Keratinocyte (primary cell): ENCODE data around the gene RBM44. TPM values are rescaled to one million over a fixed set of nuclear protein-coding genes. Genes with fewer than 3 reads are reported as not detected.

ENCODE experiments used
- DNase-seq: peaks from one replicate; pipeline ENCODE4 v3.0.0-alpha.2; 2011; ENCODE audit warnings: low read depth, missing footprints, low spot score
- FAIRE-seq: peaks from 2 replicates; lab custom pipeline; 2011; peaks lifted over from hg19 to GRCh38; lab: Jason Lieb, UNC
- H2AFZ ChIP-seq: 2 replicates; pipeline ENCODE4 v1.6.0; 2012; ENCODE audit warnings: low read length, control low read depth, inconsistent platforms; ENCODE audit not compliant: control insufficient read depth
- H3K27ac ChIP-seq: 2 replicates; pipeline ENCODE4 v1.5.1; 2011; ENCODE audit warnings: low read length; ENCODE audit not compliant: control insufficient read depth, insufficient read depth
- H3K27me3 ChIP-seq: 3 replicates; pipeline ENCODE4 v1.6.0; 2011; ENCODE audit warnings: low read length; ENCODE audit not compliant: control insufficient read depth, insufficient read depth; ENCODE audit errors: extremely low read depth
- H3K36me3 ChIP-seq, 2 experiments: 2 replicates in 1 of 2; 3 replicates in 1 of 2; pipeline ENCODE4 v1.5.1; 2011; ENCODE audit warnings: low read length in 2 of 2, mild to moderate bottlenecking in 1 of 2; ENCODE audit not compliant: control insufficient read depth in 2 of 2, insufficient read depth in 2 of 2; ENCODE audit errors: extremely low read depth in 1 of 2
- H3K4me1 ChIP-seq: 3 replicates; pipeline ENCODE4 v1.5.1; 2011; ENCODE audit warnings: low read length; ENCODE audit not compliant: control insufficient read depth, insufficient read depth; ENCODE audit errors: extremely low read depth
- H3K4me2 ChIP-seq: 3 replicates; pipeline ENCODE4 v1.6.0; 2011; ENCODE audit warnings: low read depth, low read length; ENCODE audit not compliant: control insufficient read depth, insufficient read depth; ENCODE audit errors: extremely low read depth
- H3K4me3 ChIP-seq, 3 experiments: fragments of 200-600 bp in 1 of 3; sonication (generic) in 1 of 3; 2 replicates in 2 of 3; 3 replicates in 1 of 3; pipeline ENCODE4 v1.5.1; 2011 to 2016; ENCODE audit warnings: low read length in 3 of 3, mild to moderate bottlenecking in 3 of 3, control low read depth in 2 of 3, inconsistent platforms in 1 of 3, low read depth in 1 of 3, mixed read lengths in 1 of 3, mixed run types in 1 of 3, moderate library complexity in 1 of 3; ENCODE audit not compliant: control insufficient read depth in 2 of 3, insufficient read depth in 2 of 3; ENCODE audit errors: extremely low read depth in 1 of 3
- H3K79me2 ChIP-seq: 2 replicates; pipeline ENCODE4 v1.6.0; 2012; ENCODE audit warnings: low read length; ENCODE audit not compliant: control insufficient read depth, insufficient read depth
- H3K9ac ChIP-seq: 3 replicates; pipeline ENCODE4 v1.6.0; 2011; ENCODE audit warnings: low read length; ENCODE audit not compliant: control insufficient read depth, insufficient read depth; ENCODE audit errors: extremely low read depth
- H3K9me1 ChIP-seq: 3 replicates; pipeline ENCODE4 v1.6.0; 2011; ENCODE audit warnings: low read length; ENCODE audit not compliant: control insufficient read depth, insufficient read depth; ENCODE audit errors: extremely low read depth
- H3K9me3 ChIP-seq: 2 replicates; pipeline ENCODE4 v1.5.1; 2012; ENCODE audit warnings: low read depth, low read length; ENCODE audit not compliant: control insufficient read depth
- H4K20me1 ChIP-seq: 3 replicates; pipeline ENCODE4 v1.6.0; 2011; ENCODE audit warnings: low read length; ENCODE audit not compliant: control insufficient read depth, insufficient read depth; ENCODE audit errors: extremely low read depth
- EZH2 ChIP-seq: IDR thresholded peaks from one replicate; pipeline ENCODE4 v1.6.1; 2012; ENCODE audit warnings: inconsistent platforms, mild to moderate bottlenecking, low read length, moderate library complexity
- dilution Hi-C: fragments of 300-500 bp; cut with MboI; formaldehyde crosslinking; loops from one replicate; pipeline ENCODE4 v1.7.0; 2020; ENCODE audit warnings: low sequenced_read_pairs; ENCODE audit not compliant: extremely low pct_ligation_motif_present
- polyA plus RNA-seq, 5 experiments: library from polyadenylated mRNA; depleted of rRNA in 3 of 5; stranded (reverse) in 3 of 5; stranded (forward) in 1 of 5; unstranded in 1 of 5; fragments of >200 nt; gene quantifications; 1 replicate in 1 of 5; 2 replicates in 3 of 5; 3 replicates in 1 of 5; pipeline versions ENCODE4 v1.2.1 to v1.2.3, GENCODE V29; 2011 to 2012; ENCODE audit warnings: missing spikeins in 2 of 5, low read depth in 1 of 5, low replicate concordance in 1 of 5
- TF ChIP-seq, protein P1 (sequence below), 3 experiments: IDR thresholded peaks in 1 of 3; conservative IDR thresholded peaks in 1 of 3; optimal IDR thresholded peaks in 1 of 3; 2 replicates in 2 of 3; 3 replicates in 1 of 3; pipeline versions ENCODE3 to v1.5.1; 2011; ENCODE audit warnings: low read length in 3 of 3, mild to moderate bottlenecking in 3 of 3, moderate library complexity in 2 of 3, control low read depth in 1 of 3, inconsistent platforms in 1 of 3; ENCODE audit not compliant: insufficient read depth in 2 of 3; ENCODE audit errors: extremely low read depth in 1 of 3

RBM44 gene
- polyA plus RNA-seq, 1 donor (not counting 4 experiments of a cell fraction or from before 2014, with no cell fraction given) = 0.14 TPM

DNA sequence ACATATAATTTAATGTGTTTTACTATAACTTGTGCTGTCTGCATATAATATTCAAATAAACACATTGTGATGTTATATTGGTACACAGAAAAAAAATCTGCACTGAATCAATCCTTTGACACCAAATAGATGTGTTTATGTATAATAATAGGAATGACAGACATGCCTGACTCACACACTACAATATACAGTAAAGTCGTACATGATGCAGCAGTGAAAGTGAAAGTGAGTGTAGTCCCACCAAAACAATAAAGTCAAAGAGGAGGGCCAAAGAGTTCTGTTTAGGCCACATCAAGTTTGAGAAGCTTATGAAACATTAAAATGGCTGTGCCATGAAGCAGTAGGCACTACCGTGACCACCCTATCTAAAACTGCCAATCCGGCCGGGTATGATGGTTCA lies 8.2 kb upstream of the RBM44 start:
- Histone ChIP-seq H3K4me2 (no peak overlapping the region), H4K20me1 (no peaks in the 10 kb centered on the region), H3K9ac (no peak overlapping the region), H3K27ac (no peak overlapping the region), H3K4me3 (no peak overlapping the region), H3K79me2 (no peaks in the 10 kb centered on the region), H3K27me3 (no peaks in the 10 kb centered on the region), H3K9me1 (no peaks in the 10 kb centered on the region), H3K36me3 (no peaks in the 10 kb centered on the region), H3K9me3 (peaks cover 4% of the 10 kb centered on the region), H3K4me1 (no peaks in the 10 kb centered on the region), H2AFZ (no peak overlapping the region)
- dilution Hi-C loops = no loop called here
- TF ChIP-seq, protein P1, sequence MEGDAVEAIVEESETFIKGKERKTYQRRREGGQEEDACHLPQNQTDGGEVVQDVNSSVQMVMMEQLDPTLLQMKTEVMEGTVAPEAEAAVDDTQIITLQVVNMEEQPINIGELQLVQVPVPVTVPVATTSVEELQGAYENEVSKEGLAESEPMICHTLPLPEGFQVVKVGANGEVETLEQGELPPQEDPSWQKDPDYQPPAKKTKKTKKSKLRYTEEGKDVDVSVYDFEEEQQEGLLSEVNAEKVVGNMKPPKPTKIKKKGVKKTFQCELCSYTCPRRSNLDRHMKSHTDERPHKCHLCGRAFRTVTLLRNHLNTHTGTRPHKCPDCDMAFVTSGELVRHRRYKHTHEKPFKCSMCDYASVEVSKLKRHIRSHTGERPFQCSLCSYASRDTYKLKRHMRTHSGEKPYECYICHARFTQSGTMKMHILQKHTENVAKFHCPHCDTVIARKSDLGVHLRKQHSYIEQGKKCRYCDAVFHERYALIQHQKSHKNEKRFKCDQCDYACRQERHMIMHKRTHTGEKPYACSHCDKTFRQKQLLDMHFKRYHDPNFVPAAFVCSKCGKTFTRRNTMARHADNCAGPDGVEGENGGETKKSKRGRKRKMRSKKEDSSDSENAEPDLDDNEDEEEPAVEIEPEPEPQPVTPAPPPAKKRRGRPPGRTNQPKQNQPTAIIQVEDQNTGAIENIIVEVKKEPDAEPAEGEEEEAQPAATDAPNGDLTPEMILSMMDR (optimal IDR thresholded peaks at IDR 0.05 in 1 of 3, IDR thresholded peaks at IDR 0.05 in 1 of 3, conservative IDR thresholded peaks at IDR 0.05 in 1 of 3; ENCODE audit: extremely low read depth in 1 of 3, insufficient read depth in 2 of 3, low read length in 3 of 3) = no peak
- TF ChIP-seq EZH2 = no peak
- FAIRE-seq (no peak), DNase-seq (no peak)

DNA sequence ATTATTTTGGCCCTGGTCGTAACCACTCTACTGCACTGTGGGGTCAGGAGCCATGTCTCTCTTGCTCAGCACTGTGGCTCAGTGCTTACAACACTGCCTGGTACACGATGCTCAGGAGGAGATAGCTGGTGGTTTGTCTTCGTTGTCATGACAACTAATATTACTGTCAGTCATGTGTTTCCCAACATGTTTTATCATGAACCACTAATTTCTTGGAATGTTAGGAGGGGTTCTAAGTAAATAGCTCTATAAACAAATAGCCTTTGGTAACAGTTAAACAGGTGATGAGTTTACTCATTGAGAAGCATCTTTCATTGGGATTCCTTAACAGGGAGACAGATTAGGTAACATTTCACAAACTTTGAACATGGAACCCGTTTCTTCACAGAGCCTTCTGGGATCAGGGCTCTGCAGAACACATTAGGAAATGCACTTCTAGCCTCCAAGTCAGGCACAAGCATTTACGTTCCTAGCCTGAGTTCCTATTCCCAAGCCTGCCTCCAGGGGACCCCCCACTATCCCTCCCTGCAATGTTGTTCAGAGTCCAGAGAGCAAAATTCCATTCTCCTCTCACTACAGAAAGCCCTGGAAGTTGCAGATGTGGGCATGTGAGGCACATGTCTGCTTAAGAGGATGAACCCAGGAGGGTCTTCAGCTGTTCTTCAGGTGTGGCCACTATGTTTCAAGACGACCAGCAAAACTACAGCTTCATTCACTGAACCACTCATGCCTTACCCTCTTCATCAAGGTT lies 6.4 kb upstream of the RBM44 start:
- TF ChIP-seq, protein P1 (optimal IDR thresholded peaks at IDR 0.05 in 1 of 3, IDR thresholded peaks at IDR 0.05 in 1 of 3, conservative IDR thresholded peaks at IDR 0.05 in 1 of 3; ENCODE audit: extremely low read depth in 1 of 3, insufficient read depth in 2 of 3, low read length in 3 of 3) = peak in 1 of 3 experiments; percentile 35
- TF ChIP-seq EZH2 = no peak
- Histone ChIP-seq H3K9me3 (no peaks in the 10 kb centered on the region), H3K4me3 (no peak overlapping the region), H3K4me1 (no peaks in the 10 kb centered on the region), H3K9me1 (no peaks in the 10 kb centered on the region), H2AFZ (no peak overlapping the region), H3K79me2 (no peaks in the 10 kb centered on the region), H3K36me3 (no peaks in the 10 kb centered on the region), H3K27me3 (no peaks in the 10 kb centered on the region), H3K9ac (no peak overlapping the region), H3K27ac (no peak overlapping the region), H4K20me1 (no peaks in the 10 kb centered on the region), H3K4me2 (no peak overlapping the region)
- no peak for DNase-seq
- dilution Hi-C loops = no loop called here
- FAIRE-seq = no peak
